ENCODE results near the gene CCNB1.

CCNB1 gene

GRCh38 chr5:69187342-69187741 is 20.4 kb downstream of the CCNB1 start:
- no peaks in the 10 kb centered on the region for H3K27me3 ChIP-seq (replicated peaks; ENCODE audit: control insufficient read depth, insufficient read depth, low read length)
- H3K4me3 ChIP-seq (replicated peaks; ENCODE audit: low read depth, low read length), result no peak overlapping the region
- DNase-seq (ENCODE audit: extremely low read depth, insufficient read length), result no peak
- no peak for TF ChIP-seq CTCF (IDR thresholded peaks at IDR 0.05; ENCODE audit: insufficient read depth, low read length, poor library complexity, severe bottlenecking)
- no peaks in the 10 kb centered on the region; the same call in 1 of the 2 replicates for H3K36me3 ChIP-seq (ENCODE audit: control insufficient read depth, insufficient read depth, low read length)

- Histone ChIP-seq H3K27me3 (replicated peaks; ENCODE audit: control insufficient read depth, insufficient read depth, low read length) (no peaks in the 10 kb centered on the region), H3K36me3 (ENCODE audit: control insufficient read depth, insufficient read depth, low read length) (peaks cover 2% of the 10 kb centered on the region), H3K4me3 (replicated peaks; ENCODE audit: low read depth, low read length) (peak overlapping the region; percentile 69)
- no peak for DNase-seq (ENCODE audit: extremely low read depth, insufficient read length)
- TF ChIP-seq CTCF (IDR thresholded peaks at IDR 0.05; ENCODE audit: insufficient read depth, low read length, poor library complexity, severe bottlenecking), result no peak
These were observed 21.8 kb downstream of the CCNB1 start for GRCh38 chr5:69188811-69189161.

- Histone ChIP-seq H3K4me3 (replicated peaks; ENCODE audit: low read depth, low read length) (peak within 1 kb of the TSS; percentile 69), H3K27me3 (replicated peaks; ENCODE audit: control insufficient read depth, insufficient read depth, low read length) (no peaks in the 10 kb centered on the region), H3K36me3 (ENCODE audit: control insufficient read depth, insufficient read depth, low read length) (peaks cover 2% of the 10 kb centered on the region)
- no peak for TF ChIP-seq CTCF (IDR thresholded peaks at IDR 0.05; ENCODE audit: insufficient read depth, low read length, poor library complexity, severe bottlenecking)
- peak; percentile 92 for DNase-seq (ENCODE audit: extremely low read depth, insufficient read length)
These were observed 22.5 kb downstream of the CCNB1 start, which contains the start of gene CENPH for GRCh38 chr5:69189162-69190086. Gene CENPH, plus strand, starts transcription at chr5:69189583. Its CDS starts 52 bp downstream, at chr5:69189635.

- no peaks in the 10 kb centered on the region for H3K27me3 ChIP-seq (replicated peaks; ENCODE audit: control insufficient read depth, insufficient read depth, low read length)
- H3K4me3 ChIP-seq (replicated peaks; ENCODE audit: low read depth, low read length), result no peak overlapping the region
- no peaks in the 10 kb centered on the region; the same call in 1 of the 2 replicates for H3K36me3 ChIP-seq (ENCODE audit: control insufficient read depth, insufficient read depth, low read length)
- TF ChIP-seq CTCF (IDR thresholded peaks at IDR 0.05; ENCODE audit: insufficient read depth, low read length, poor library complexity, severe bottlenecking), result no peak
- no peak for DNase-seq (ENCODE audit: extremely low read depth, insufficient read length)
These were observed 35.5 kb downstream of the CCNB1 start for GRCh38 chr5:69202497-69202896.

- Histone ChIP-seq H3K27me3 (replicated peaks; ENCODE audit: control insufficient read depth, insufficient read depth, low read length) (no peaks in the 10 kb centered on the region), H3K4me3 (replicated peaks; ENCODE audit: low read depth, low read length) (no peak overlapping the region), H3K36me3 (ENCODE audit: control insufficient read depth, insufficient read depth, low read length) (no peaks in the 10 kb centered on the region)
- no peak for DNase-seq (ENCODE audit: extremely low read depth, insufficient read length)
- no peak for TF ChIP-seq CTCF (IDR thresholded peaks at IDR 0.05; ENCODE audit: insufficient read depth, low read length, poor library complexity, severe bottlenecking)
These were observed 39.7 kb downstream of the CCNB1 start for GRCh38 chr5:69206528-69207190.
